ENCODE measurements around the gene UBE2D1.

DNA sequence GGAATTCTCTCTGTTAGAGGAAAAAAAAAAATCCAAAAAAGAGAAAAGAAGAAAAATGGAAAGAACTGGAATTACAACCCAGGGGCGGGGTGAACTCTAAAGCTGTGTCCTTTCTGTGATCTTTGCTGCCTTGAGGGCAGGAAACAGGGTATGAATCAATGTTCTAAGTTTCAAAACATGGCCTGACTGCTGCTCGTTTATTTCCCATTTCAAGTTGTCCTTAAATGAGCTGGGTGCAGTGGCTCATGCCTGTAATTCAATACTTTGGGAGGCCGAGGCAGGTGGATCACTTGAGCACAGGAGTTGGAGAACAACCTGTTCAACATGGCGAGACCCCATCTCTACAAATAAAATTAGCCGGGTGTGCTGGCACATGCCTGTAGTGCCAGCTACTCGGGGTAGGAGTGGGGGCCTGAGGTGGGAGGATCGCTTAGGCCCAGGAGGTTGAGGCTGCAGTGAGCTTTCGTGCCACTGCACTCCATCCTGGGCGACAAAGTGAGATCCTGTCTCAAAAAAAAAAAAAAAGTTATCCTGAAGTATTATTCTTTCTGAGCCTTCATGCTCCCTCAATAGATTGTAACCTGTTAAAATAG is 25.7 kb downstream of the UBE2D1 start:
- TF ChIP-seq, protein P1, sequence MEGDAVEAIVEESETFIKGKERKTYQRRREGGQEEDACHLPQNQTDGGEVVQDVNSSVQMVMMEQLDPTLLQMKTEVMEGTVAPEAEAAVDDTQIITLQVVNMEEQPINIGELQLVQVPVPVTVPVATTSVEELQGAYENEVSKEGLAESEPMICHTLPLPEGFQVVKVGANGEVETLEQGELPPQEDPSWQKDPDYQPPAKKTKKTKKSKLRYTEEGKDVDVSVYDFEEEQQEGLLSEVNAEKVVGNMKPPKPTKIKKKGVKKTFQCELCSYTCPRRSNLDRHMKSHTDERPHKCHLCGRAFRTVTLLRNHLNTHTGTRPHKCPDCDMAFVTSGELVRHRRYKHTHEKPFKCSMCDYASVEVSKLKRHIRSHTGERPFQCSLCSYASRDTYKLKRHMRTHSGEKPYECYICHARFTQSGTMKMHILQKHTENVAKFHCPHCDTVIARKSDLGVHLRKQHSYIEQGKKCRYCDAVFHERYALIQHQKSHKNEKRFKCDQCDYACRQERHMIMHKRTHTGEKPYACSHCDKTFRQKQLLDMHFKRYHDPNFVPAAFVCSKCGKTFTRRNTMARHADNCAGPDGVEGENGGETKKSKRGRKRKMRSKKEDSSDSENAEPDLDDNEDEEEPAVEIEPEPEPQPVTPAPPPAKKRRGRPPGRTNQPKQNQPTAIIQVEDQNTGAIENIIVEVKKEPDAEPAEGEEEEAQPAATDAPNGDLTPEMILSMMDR (IDR thresholded peaks at IDR 0.05): no peak
- TF ChIP-seq ZFX (IDR thresholded peaks at IDR 0.05; ENCODE audit: borderline replicate concordance): no peak

Measured in 22Rv1 (cell line).